SK-N-SH treated with all-trans-retinoic acid at 6 μM for 48 hours (cell line): ENCODE results near the gene CCNA1.

Experiments
- ATAC-seq: fragments of 200-7000 bp; cut with Tn5 transposase; 3 replicates; pipeline ENCODE4 v1.9.1; 2020; ENCODE audit warnings: mild to moderate bottlenecking, moderate library complexity
- ARNTL ChIP-seq: fragments of 450-650 bp; formaldehyde crosslinking; IDR thresholded peaks from 2 replicates; pipeline ENCODE4 v1.5.0; 2020; ENCODE audit warnings: low read depth, mild to moderate bottlenecking, moderate library complexity, borderline replicate concordance
- BACH2 ChIP-seq: fragments of 250-450 bp; sonication (Bioruptor Pico); IDR thresholded peaks from 2 replicates; pipeline ENCODE4 v1.9.0; 2021; ENCODE audit warnings: mild to moderate bottlenecking, borderline replicate concordance
- CSDC2 ChIP-seq: fragments of 250-450 bp; sonication (Bioruptor Pico); IDR thresholded peaks from 2 replicates; pipeline ENCODE4 v1.5.0; 2020; ENCODE audit warnings: mild to moderate bottlenecking, moderate library complexity
- CSRNP3 ChIP-seq: fragments of 250-450 bp; sonication (Bioruptor Pico); IDR thresholded peaks from 2 replicates; pipeline ENCODE4 v1.5.1; 2021; ENCODE audit warnings: mild to moderate bottlenecking, moderate library complexity
- ESRRG ChIP-seq: fragments of 250-450 bp; sonication (Bioruptor Pico); IDR thresholded peaks from 2 replicates; pipeline ENCODE4 v1.6.1; 2021; ENCODE audit warnings: mild to moderate bottlenecking
- GLIS3 ChIP-seq: fragments of 250-450 bp; sonication (Bioruptor Pico); IDR thresholded peaks from 2 replicates; pipeline ENCODE4 v1.5.0; 2020; ENCODE audit warnings: mild to moderate bottlenecking, moderate library complexity
- ISL1 ChIP-seq: fragments of 250-450 bp; sonication (Bioruptor Pico); IDR thresholded peaks from 2 replicates; pipeline ENCODE4 v2.1.2; 2022; ENCODE audit warnings: mild to moderate bottlenecking, moderate library complexity
- OSR1 ChIP-seq: fragments of 250-450 bp; sonication (Bioruptor Pico); IDR thresholded peaks from 2 replicates; pipeline ENCODE4 v1.8.0; 2022; ENCODE audit warnings: moderate library complexity, mild to moderate bottlenecking, inconsistent platforms
- POU6F1 ChIP-seq: fragments of 250-450 bp; sonication (Bioruptor Pico); IDR thresholded peaks from 2 replicates; pipeline ENCODE4 v1.8.0; 2021; ENCODE audit warnings: low read depth, mild to moderate bottlenecking, moderate library complexity, borderline replicate concordance
- PPARA ChIP-seq: fragments of 250-450 bp; sonication (Bioruptor Pico); IDR thresholded peaks from 2 replicates; pipeline ENCODE4 v1.5.0; 2020; ENCODE audit warnings: mild to moderate bottlenecking, borderline replicate concordance
- RARB ChIP-seq: fragments of 250-450 bp; sonication (Bioruptor Pico); IDR thresholded peaks from 2 replicates; pipeline ENCODE4 v1.8.0; 2021; ENCODE audit warnings: mild to moderate bottlenecking, moderate library complexity
- SNAI2 ChIP-seq: fragments of 250-450 bp; sonication (Bioruptor Pico); IDR thresholded peaks from 2 replicates; pipeline ENCODE4 v1.5.0; 2020; ENCODE audit warnings: mild to moderate bottlenecking, moderate library complexity
- TOX ChIP-seq: fragments of 250-450 bp; sonication (Bioruptor Pico); IDR thresholded peaks from 2 replicates; pipeline ENCODE4 v1.8.0; 2021; ENCODE audit warnings: mild to moderate bottlenecking, moderate library complexity, borderline replicate concordance
- ZC3H10 ChIP-seq: fragments of 250-450 bp; sonication (Bioruptor Pico); IDR thresholded peaks from 2 replicates; pipeline ENCODE4 v1.5.1; 2021; ENCODE audit warnings: mild to moderate bottlenecking, moderate library complexity
- ZFP3 ChIP-seq: fragments of 250-450 bp; sonication (Bioruptor Pico); IDR thresholded peaks from 2 replicates; pipeline ENCODE4 v1.5.0; 2020; ENCODE audit warnings: mild to moderate bottlenecking, moderate library complexity
- ZFP30 ChIP-seq: fragments of 450-650 bp; formaldehyde crosslinking; IDR thresholded peaks from 2 replicates; pipeline ENCODE4 v1.5.0; 2022; ENCODE audit warnings: mild to moderate bottlenecking, moderate library complexity
- ZNF565 ChIP-seq: fragments of 450-650 bp; formaldehyde crosslinking; conservative IDR thresholded peaks from 2 replicates; pipeline ENCODE4 v1.5.0; 2020; ENCODE audit warnings: low read depth, mild to moderate bottlenecking, moderate library complexity
- TF ChIP-seq, protein P1 (sequence below): fragments of 250-450 bp; sonication (Bioruptor Pico); IDR thresholded peaks from 2 replicates; pipeline ENCODE4 v1.8.0; 2020; ENCODE audit warnings: mild to moderate bottlenecking, moderate library complexity, borderline replicate concordance
- TF ChIP-seq, protein P2 (sequence below): fragments of 250-450 bp; sonication (Bioruptor Pico); IDR thresholded peaks from 2 replicates; pipeline ENCODE4 v1.5.1; 2020; ENCODE audit warnings: low read depth, mild to moderate bottlenecking, moderate library complexity

Gene CCNA1

GRCh38 chr13:36476661-36477060, 44.4 kb downstream of the CCNA1 start:
- ATAC-seq = no peak

GRCh38 chr13:36480726-36481427, 48.6 kb downstream of the CCNA1 start:
- TF ChIP-seq BACH2 (CRISPR knock-in tag) (no peak), ZFP3 (CRISPR knock-in tag) (no peak), ESRRG (CRISPR knock-in tag) (no peak), POU6F1 (CRISPR knock-in tag) (no peak), ZNF565 (CRISPR knock-in tag) (no peak), SNAI2 (no peak), ISL1 (CRISPR knock-in tag) (no peak), CSDC2 (no peak), PPARA (no peak), ZC3H10 (CRISPR knock-in tag) (no peak)
- TF ChIP-seq, protein P1, sequence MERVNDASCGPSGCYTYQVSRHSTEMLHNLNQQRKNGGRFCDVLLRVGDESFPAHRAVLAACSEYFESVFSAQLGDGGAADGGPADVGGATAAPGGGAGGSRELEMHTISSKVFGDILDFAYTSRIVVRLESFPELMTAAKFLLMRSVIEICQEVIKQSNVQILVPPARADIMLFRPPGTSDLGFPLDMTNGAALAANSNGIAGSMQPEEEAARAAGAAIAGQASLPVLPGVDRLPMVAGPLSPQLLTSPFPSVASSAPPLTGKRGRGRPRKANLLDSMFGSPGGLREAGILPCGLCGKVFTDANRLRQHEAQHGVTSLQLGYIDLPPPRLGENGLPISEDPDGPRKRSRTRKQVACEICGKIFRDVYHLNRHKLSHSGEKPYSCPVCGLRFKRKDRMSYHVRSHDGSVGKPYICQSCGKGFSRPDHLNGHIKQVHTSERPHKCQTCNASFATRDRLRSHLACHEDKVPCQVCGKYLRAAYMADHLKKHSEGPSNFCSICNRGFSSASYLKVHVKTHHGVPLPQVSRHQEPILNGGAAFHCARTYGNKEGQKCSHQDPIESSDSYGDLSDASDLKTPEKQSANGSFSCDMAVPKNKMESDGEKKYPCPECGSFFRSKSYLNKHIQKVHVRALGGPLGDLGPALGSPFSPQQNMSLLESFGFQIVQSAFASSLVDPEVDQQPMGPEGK (CRISPR knock-in tag) = no peak
- TF ChIP-seq, protein P2, sequence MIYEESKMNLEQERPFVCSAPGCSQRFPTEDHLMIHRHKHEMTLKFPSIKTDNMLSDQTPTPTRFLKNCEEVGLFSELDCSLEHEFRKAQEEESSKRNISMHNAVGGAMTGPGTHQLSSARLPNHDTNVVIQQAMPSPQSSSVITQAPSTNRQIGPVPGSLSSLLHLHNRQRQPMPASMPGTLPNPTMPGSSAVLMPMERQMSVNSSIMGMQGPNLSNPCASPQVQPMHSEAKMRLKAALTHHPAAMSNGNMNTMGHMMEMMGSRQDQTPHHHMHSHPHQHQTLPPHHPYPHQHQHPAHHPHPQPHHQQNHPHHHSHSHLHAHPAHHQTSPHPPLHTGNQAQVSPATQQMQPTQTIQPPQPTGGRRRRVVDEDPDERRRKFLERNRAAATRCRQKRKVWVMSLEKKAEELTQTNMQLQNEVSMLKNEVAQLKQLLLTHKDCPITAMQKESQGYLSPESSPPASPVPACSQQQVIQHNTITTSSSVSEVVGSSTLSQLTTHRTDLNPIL (CRISPR knock-in tag) = no peak

More at GRCh38 chr13:36476661-36477060, 44.4 kb downstream of the CCNA1 start:
- no peak for TF ChIP-seq ZFP30 (CRISPR knock-in tag)
- TF ChIP-seq OSR1 (CRISPR knock-in tag) = no peak
- no peak for TF ChIP-seq ZFP3 (CRISPR knock-in tag)
- no peak for TF ChIP-seq ZC3H10 (CRISPR knock-in tag)

GRCh38 chr13:36490055-36490454, 57.8 kb downstream of the CCNA1 start:
- TF ChIP-seq GLIS3 (no peak), CSDC2 (no peak), TOX (no peak), RARB (CRISPR knock-in tag) (no peak), OSR1 (CRISPR knock-in tag) (no peak), CSRNP3 (no peak), ZFP30 (CRISPR knock-in tag) (no peak), ARNTL (CRISPR knock-in tag) (no peak), POU6F1 (CRISPR knock-in tag) (no peak), PPARA (no peak)
- TF ChIP-seq, protein P1 (CRISPR knock-in tag) = no peak
- TF ChIP-seq, protein P2 (CRISPR knock-in tag) = no peak

More at GRCh38 chr13:36480726-36481427, 48.6 kb downstream of the CCNA1 start:
- no peak for ATAC-seq

More at GRCh38 chr13:36490055-36490454, 57.8 kb downstream of the CCNA1 start:
- ATAC-seq = no peak
